ENCODE data around the gene PDGFRB.

PDGFRB gene

DNA sequence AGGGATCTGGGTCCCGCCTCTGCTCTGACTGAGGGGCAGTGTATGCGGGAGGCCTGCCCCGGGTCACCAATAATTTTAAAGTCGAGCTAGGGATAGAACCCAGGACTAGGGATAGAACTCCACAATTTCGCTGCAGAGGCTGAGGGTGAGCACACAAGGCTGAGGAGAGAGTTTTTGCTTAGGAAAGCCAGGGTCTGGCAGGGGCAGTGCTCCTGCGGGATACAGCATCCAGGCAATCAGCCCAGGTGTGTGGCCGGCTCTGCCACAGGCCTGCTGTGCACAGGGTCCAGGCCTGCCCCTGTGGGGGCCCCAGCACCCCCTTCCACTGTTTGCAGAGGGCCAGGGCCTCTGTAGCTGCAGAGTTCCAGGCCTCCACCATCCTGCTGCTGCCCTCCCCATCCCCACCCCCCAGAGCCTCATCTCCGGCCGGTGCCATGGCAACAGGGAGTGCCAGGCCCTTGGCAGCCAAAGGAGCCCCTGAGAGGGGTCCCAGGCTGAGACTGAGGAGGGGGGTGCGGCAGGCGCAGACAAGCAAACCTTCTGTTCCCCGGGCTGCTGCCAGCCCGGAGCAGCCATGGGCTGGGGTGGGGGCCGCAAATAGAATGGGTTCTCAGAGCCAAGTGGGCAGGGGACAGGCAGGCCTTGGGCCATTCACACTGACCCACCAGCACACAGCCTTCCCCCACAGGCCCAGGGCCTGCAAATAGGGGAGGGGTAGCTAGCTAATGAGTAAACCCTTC lies 8.6 kb downstream of the PDGFRB start:
- DNase-seq: peak in 48 of 58 donors; percentile 17 to 93 (median 72)

DNA sequence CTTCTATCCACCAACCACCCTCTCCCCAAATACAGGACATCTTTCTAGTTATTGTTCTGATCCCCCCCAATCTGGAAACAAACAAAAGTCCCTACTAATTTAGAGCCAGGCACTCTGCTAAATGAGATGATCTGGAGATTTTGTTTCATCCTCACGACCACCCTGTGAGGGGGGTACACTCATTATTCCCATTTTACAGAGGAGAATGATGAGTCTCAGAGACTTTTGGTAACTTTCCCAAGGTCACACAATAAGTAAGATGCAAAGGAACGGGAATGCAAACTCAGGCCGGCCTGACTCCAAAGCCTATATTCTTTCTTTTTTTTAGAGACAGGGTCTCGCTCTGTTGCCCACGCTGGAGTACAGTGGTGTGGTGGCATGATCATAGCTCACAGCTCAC lies 9.4 kb downstream of the PDGFRB start:
- no peak for DNase-seq

DNA sequence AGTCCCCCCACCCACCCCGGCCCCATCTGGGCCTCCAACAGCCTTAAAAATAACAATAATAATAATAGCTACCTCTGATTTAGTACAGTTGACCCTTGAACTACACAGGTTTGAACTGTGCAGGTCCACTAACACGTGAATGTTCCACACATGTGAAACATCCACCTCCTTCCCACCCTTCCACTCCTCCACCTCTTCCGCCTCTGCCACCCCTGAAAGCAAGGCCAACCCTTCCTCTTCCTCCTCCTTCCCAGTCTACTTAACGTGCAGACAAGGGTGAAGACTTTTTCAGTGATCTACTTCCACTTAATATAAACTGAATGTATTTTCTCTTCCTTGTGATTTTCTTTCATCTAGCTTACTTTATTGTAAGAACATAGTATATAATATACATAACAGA lies 10.8 kb downstream of the PDGFRB start:
- no peak for DNase-seq

DNA sequence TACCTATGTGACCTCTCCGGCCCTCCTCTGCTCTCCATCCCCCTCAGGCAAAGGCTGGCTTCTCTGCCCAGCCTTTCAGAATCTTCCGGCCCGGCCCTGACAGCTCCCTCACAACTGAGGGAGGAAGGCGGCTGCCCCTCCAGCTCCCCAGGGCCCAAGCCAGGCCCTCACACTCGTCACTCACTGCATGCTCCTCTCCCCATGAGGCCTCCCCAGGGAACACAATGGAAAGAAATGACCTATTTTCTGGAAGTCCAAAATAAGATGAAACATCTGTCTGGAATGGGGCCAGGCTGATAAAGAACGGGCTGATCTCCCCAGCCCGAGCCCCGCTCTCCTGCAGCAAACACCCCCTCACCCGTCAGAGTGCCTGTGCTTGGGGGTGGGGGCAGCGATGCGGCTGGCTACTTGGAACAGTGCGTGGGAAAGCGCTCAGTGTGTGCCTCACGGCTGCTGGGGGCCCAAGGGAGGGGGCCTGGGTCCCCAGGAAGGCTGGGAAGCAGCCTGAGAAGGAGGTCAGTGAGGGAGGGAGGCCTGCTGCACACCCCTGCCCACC lies 11.3 kb downstream of the PDGFRB start:
- peak in 4 of 58 donors; percentile 16 to 44 (median 30) for DNase-seq

DNA sequence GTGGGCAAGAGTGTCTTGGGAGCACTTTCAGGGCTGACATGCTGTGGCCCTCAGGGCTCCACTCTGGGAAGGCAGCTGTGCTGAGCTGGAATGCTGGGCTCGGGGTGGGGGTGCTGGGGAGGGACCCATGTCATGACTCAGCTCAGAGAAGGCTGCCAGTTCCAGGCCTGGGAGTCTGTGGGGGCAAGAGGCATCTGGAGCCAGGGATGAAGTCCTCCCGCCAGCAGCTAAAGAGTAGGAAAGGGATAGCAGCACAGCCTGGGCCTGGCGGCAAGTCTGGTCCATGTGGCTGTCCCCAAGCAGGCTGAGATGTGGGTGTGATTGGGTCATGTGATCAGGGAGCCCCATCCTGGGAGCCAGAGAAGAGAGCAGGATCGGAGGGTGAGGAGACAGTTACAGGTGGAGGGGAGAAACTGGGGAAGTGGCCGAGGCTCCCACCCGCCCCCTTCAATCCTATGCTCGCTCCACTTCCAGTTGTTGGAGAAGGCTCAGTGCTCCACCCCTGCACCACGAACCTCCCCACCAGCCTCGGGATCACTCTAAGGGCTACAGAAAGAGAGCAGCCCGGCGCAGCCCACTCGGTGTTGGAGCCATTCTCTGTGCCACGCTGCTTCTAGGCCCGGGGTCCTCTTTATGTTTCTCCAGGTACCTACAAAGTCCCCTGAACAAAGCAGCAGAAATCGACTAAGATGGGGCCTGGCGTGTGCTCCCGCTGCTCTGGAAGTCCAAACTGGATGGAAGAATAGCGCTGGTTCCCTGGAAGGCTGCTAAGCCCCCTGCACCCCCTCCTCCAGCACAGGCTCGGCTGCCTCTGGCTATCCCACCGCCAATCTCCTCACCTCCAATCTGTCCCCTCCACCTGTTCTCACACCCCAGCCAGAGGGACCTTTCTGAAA lies 12.0 kb downstream of the PDGFRB start:
- peak in 17 of 58 donors; percentile 16 to 61 (median 31) for DNase-seq

DNA sequence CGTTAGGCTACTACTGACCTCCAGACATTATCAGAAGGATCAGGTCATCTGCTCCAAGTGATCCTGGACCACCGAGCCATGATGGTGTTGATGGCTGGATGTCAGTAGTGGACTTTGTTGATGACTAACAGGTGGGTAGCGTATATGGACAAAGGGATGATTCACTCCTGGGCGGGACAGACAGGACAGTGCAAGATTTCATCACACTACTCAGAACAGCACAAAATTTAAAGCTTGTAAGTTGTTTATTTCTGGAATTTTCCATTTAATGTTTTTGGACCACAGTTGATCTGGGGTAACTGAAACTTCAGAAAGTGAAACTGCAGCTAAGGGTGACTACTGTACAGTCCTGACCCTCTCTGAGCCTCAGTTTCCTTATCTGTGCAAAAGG lies 12.7 kb downstream of the PDGFRB start:
- DNase-seq: no peak

DNA sequence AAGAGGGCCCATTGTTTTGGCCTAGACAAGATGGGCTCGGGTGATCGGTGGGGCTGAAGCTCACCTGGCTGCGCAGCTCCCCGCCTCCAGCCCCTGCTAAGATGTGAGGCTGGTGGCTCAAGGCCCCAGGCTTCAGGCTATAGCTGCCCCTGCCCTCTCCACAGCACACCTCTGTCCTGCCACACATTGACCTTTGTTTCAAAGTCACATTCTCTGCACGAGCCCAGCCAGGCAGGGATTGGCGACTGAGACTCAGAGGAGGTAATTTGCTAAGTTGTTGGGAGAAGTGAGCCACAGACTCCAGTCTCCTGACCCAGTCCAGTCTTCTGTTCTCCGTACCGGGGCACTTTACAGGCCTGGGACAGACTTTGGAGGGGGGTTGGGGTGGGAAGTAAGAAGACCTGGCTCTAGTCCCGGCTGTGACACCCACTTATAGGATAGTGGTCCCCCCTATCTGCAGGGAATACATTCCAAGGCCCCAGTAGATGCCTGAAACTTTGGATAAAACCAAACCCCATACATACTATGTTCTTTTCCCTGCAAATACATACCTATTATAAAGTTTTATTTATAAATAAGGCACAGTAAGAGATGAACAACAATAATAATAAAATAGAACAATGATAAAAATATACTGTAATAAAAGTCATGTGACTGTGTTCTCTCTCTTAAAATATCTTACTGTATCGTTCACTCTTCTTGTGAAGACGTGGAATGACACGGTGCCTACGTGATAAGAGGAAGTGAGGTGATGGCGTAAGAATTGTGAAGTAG lies 13.3 kb downstream of the PDGFRB start:
- DNase-seq: no peak

DNA sequence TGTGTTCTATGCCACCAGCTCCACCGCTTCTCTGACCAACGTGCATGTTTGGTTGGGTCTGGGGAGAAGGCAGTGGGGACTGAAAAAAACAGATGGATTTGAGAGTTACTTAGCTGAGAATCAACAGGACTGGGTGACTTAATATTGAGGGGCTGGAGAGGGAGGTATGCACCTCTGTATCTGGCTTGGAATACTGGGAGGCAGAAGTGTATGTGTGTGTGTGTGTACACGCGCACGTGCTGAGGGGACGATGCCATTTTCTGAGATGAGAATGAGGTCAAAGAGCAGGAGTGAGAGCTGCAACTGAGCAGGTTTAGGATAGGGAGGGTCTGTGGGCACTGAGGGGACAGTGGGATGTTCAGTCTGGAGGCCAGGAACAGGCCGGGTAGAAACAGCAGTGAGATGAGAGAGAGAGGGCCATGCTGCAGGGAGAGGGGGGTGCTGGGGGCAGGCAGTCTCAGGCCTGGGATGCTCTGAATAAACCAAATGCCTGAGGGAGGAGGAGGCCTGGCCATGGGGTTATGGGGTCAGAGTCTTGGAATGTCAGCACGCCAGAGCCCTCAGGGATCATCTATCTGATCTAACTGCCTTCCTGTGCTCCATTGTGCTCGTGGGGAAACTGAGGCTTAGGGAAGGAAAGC lies 14.0 kb downstream of the PDGFRB start:
- no peak for DNase-seq

DNA sequence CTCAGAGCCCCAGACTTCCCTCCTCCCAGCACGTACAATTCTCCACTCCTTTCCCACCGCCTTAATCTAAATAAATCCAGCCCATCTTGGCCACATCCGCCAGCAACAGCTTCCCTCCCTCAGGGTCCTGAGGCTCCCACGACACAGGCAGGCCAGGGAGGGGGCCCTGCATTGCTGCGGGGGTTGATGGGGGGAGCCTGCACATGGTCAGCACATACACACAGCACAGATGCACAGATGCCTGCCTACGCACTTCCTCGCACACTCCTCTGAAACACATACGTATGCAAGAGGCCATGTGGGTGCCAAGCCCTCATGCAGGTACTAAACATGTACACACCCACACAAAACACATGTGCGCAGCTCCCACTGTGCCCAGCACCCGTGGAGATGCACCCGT lies 14.8 kb downstream of the PDGFRB start:
- no peak for DNase-seq

DNA sequence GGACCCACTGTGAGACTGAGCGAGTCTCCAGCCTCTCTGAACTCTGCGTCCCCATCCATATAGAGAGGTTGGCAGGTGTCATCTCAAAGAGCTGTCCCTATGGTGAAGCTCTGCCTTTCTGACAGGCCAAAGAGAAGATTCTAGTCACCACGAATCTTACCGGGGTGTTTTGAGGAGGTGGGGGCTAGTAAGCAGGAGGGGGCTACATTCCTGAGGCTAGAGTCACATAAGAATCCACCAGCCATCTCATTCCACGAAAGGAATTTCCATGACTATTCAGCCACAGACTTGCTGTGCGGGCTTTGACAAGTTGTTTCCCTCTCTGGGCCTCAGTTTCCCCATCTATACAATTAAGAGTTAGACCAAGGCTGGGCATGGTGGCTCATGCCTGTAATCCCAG lies 16.3 kb downstream of the PDGFRB start:
- no peak for DNase-seq

DNA sequence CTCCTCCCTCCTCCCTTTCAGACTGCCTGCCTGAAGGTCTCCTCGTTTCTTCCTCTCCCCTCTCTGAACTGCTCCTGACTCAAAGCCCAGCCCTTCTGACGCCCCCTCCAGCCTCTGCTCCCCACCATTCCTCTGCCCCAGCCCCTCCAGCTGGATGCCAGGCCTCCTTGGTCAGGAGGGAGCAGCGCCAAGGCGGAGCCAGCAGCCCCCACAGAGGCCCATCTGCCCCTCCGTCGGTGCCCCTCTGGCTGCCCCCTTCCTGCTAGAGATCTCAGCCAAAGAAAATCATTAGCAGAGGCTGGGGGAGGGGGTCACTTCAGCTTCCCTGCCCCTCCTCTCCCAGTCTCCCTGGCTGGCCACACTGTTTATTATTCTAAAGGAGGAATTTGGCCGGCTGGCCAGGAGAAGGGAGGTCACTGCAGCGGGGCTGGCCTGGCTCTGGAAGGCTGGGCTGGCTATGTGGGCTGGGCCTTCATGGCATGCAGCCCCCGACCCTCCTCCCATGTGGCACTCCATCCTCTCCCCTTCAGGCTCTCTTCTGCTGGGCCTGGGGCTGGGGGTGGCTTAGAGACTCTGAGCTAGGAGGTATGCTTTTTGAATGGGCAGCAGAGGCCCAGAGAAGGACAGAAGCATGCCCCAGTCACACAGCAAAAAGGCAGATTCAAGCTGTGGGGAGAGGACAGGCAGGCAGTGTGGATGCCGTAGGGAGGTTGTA lies 16.9 kb downstream of the PDGFRB start:
- DNase-seq: peak in 47 of 58 donors; percentile 16 to 83 (median 55)

DNA sequence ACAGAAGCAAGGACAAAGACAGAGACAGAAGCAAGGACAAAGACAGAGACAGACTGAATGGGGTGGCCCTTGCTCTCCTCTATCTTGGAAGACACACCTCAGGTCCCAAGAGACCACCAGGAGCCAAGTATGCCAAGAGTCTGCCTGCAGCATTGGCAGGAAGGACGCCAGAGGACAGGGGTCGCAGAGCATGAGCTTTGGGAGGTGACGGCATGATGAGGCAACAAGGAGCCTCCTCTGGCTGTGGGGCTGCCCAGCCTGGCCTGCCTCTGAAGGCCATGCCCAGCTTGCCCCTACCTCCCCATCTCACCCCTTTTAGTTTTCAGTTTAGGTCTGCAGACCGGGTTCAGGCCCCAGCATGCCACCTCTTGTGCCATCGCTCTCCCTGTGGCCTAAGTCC lies 17.6 kb downstream of the PDGFRB start:
- DNase-seq: no peak

DNA sequence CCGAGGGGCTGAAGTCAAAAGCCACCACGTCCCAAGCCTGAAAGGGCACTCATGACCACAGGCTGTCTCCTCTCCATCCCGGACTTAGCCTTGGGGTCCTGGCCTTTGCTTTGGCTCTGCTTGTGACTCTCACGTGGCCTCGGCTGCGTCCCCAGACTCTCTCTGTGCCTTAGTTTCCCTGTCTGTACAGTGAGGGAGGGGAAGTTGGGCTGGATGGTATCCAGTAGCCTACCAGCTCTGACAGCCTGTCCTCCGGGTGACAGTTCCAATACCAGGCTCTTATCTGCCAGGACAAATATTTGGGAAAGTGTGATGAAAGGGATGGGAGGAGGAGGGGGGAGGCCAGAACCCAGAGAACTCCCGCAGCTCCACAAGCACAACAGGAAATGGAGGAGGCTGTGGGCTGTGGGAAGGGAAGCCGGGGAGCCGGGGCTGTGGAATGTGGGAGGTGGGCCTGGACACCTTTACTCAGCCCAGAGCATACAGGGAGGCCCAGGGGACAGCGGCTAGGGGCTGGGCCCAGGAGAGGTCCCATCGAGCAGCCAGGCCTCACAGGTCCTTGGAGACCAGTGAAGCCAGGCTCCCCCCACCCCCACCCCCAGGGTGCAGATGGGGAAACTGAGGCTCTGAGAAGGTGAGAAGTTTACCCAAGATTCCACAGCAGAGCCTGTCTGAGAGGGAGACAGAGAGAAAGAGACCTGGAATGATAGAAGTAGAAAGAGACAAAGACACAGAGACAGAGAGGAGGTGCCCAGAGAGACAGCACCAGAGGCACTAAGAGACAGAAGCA lies 18.3 kb downstream of the PDGFRB start:
- DNase-seq: no peak

DNA sequence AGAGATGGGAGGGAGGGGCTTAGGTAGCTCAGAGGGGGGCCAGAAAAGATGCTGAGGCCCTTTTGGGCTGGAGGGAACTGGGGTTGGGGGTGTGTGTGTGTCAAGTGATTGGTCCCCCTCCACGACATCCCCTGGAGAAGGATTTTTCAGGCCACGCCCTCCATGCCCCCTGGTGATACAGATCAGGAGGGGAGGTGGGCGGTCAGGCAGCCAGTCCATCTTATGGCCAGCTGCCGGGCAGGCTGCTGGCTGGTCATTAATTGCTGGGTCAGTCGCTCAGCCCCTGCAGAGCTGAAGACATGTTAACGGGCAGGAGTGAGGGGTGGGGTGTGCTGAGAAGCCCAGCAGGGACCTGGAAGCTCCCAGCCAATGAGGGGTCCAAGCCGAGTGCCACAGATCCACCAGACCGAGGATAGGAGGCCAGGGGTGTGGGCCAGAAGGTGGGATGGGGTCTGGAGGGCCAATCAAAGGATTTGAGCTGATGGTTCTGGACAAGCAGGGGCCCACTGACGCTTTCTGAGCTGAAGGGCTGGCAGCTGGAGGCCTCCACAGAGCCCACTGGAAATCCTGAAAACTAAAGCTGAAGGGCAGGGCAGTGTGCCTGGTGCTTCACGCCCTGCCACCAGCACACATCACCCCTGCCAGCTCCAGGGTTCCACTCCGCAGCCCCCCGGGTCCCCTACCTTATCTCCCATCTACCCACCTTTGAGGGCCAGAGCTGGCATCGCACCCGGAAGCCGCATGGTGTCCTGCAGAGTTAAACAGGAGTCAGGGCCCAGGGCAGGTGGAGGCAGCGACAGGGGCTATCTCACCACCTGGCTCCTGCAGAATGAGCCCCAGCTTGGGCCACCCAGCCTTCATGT lies 19.1 kb downstream of the PDGFRB start:
- no peak for DNase-seq

DNA sequence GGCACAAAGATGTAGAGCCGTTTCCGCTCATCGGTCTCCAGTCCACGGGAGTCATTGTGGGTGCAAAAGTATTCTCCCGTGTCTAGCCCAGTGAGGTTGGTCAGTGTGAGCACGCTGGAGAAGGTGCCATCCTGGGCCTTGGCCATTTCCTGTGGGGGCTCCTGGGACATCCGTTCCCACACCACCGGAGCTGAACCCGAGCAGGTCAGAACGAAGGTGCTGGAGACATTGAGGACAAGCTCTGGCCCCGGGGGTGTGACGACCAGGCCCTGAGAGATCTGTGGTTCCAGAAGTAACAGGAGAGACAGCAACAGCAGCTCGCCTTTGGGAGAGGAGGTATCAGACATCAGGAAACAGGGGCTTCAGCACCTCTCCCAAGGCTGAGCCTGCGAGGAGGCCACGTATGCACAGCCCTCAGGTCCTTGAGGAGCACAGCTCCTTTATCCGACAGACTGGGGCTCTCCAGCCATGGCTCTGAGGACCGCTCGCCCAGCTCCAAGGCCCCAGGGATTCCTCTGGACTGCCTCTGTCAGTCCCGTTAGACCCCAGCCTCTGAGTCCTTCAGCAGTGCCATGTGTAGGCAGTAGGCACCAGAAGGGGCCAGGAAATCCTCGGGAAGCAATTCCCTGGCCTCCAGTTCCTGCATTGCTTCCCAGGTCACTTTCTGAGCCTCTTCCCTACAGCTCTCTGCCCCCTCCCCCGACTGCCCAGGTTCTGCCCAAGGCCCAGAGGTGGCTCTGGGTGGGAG lies 19.9 kb downstream of the PDGFRB start:
- no peak for DNase-seq

DNA sequence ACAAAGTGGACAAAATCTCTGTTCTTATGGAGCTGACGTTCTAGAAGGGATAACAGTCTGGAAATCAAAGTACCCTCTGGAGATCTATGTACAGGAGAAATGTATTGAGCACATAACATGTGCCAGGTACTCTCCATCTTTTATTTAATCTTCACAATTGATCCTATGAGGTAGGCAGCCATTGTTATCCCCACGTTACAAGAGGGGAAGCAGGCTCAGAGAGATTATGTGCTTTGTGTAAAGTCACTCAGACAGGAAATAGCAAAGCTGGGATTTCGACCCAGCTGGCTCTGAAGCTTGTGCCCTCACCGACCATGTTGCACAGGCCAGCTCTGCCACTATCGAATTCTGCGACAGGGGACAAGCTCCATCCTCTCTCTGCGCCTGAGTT lies 21.5 kb downstream of the PDGFRB start:
- no peak for DNase-seq

DNA sequence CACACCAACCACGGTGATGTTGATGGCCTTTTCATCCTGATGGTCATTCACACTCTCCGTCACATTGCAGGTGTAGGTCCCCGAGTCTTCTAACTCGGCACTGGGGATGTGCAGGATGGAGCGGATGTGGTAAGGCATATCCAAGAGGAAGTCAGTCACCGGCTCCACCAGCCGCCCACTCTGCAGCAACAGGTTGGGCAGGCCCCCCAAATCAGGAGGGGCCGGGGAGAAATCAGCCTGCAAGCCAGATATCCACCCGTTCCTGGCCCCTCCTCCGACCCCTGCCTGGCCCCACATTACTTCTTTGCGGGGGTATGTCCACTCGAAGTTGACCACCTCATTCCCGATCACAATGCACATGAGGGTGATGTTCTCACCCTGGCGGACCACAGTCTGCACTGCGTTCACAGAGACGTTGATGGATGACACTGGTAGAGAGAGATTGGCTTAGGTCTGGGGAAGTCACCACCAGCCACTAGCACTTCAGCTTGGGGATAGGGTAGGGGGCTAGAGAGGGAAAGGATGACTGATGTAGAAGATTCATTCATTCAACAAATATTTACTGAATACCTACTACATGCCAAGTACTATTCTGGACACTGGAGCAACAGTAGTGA lies 22.0 kb downstream of the PDGFRB start:
- DNase-seq: no peak
